Heart left ventricle (tissue), 13 donors: ENCODE data around the gene GALNT14.

Experiments
- CTCF ChIP-seq, 12 donors: fragments of 200-600 bp; sonication (generic) in 4 of 12; IDR thresholded peaks; one replicate each; pipeline versions ENCODE4 v1.5.0 to v1.8.0; 2018 to 2022; ENCODE audit warnings: antibody characterized with exemption in 12 of 12, mild to moderate bottlenecking in 5 of 12
- POLR2A ChIP-seq, 2 donors: fragments of 450-650 bp; IDR thresholded peaks; one replicate each; pipeline ENCODE4 v1.6.1; 2017; ENCODE audit warnings: antibody characterized with exemption in 2 of 2, mild to moderate bottlenecking in 2 of 2, moderate library complexity in 2 of 2
- donor health status: ischemic (EF 13 %, LVEDD 7.1; RV severe dilation, severe dysfunction).
- donor health status: DM: no; HTN: yes; CAD: no.
- donor health status: DM: no; HTN: no; CAD: no.
- donor health status: ischemic (EF 25% LVEDD 6.9; RV normal size, moderate dysfunction).
- donor health status: ischemic (EF 25% LVEDD 5.7; RV mildly dilated, moderate dysfunction).
- donor health status: ischemic (EF 35%, LVEDD 5.7; RV mildly dilated, moderate dysfunction).
- donor health status: nonischemic (EF 11% LVEDD 7.7; RV severe dilation, severe dysfunction).
- donor health status: DM: yes; HTN: yes; CAD: no.
- donor health status: PGD.
- donor health status: ischemic (EF 29% LVEDD 5.4; RV normal size, mild dysfunction).
- donor health status: nonischemic (EF 23%, LVEDD 6.1; RV moderate dilation, normal function).

GRCh38 chr2:30899516-30900054 lies 238.7 kb downstream of the GALNT14 start:
- TF ChIP-seq POLR2A (IDR thresholded peaks at IDR 0.05) (no peak), CTCF (IDR thresholded peaks at IDR 0.05) (no peak)
